SK-N-SH (cell line): Measurements from ENCODE around the gene PLEKHG1. TPM values are rescaled to one million over a fixed set of nuclear protein-coding genes. Genes with fewer than 3 reads are reported as not detected.

Experiments used
- CTCF ChIA-PET: fragments of 300-600, 350-600 bp; formaldehyde crosslinking; extraction: SDS; loops from one replicate; lab custom pipeline; 2021; lab: Yijun Ruan, JAX
- POLR2A ChIA-PET: fragments of 350-600 bp; sonication (Branson Sonifier 250); formaldehyde crosslinking; extraction: SDS; loops from one replicate; lab custom pipeline; 2020; ENCODE audit warnings: antibody characterized with exemption, inconsistent platforms; lab: Yijun Ruan, JAX
- DNase-seq: peaks from one replicate; pipeline ENCODE4 v3.0.0; 2012
- H2AFZ ChIP-seq: fragments of 200-600 bp; sonication (generic); 2 replicates; pipeline ENCODE4 v1.8.1; 2016; ENCODE audit warnings: antibody characterized with exemption, mild to moderate bottlenecking, low read depth
- H3F3A ChIP-seq: fragments of 200-600 bp; sonication (generic); replicated peaks from 2 replicates; pipeline ENCODE3; 2016; ENCODE audit warnings: antibody characterized with exemption, mild to moderate bottlenecking; ENCODE audit not compliant: insufficient read depth
- H3K27ac ChIP-seq, 2 experiments: fragments of 200-500 bp in 1 of 2; fragments of 200-600 bp in 1 of 2; sonication (Bioruptor generic) in 1 of 2; sonication (generic), shearing (Covaris generic) in 1 of 2; 2 replicates each; pipeline versions ENCODE4 v1.5.1 to v1.6.1; 2014 to 2016; ENCODE audit warnings: low read depth in 2 of 2, inconsistent platforms in 1 of 2, low read length in 1 of 2, mild to moderate bottlenecking in 1 of 2, mixed read lengths in 1 of 2
- H3K27me3 ChIP-seq: fragments of 200-600 bp; sonication (generic), shearing (Covaris generic); 2 replicates; pipeline ENCODE4 v1.6.1; 2016; ENCODE audit warnings: mixed run types; ENCODE audit not compliant: insufficient read depth
- H3K36me3 ChIP-seq, 2 experiments: fragments of 200-500 bp in 1 of 2; fragments of 200-600 bp in 1 of 2; sonication (Bioruptor generic) in 1 of 2; sonication (generic) in 1 of 2; replicated peaks in 1 of 2; 2 replicates each; pipeline versions ENCODE3 to v1.5.1; 2014 to 2016; ENCODE audit warnings: low read length in 1 of 2, mild to moderate bottlenecking in 1 of 2; ENCODE audit not compliant: insufficient read depth in 2 of 2, control insufficient read depth in 1 of 2
- H3K4me1 ChIP-seq, 2 experiments: fragments of 200-500 bp in 1 of 2; fragments of 200-600 bp in 1 of 2; sonication (Bioruptor generic) in 1 of 2; sonication (generic), shearing (Covaris generic) in 1 of 2; 2 replicates each; pipeline versions ENCODE4 v1.5.1 to v1.6.1; 2014 to 2016; ENCODE audit warnings: low read depth in 1 of 2, low read length in 1 of 2, mixed run types in 1 of 2; ENCODE audit not compliant: insufficient read depth in 2 of 2, control insufficient read depth in 1 of 2
- H3K4me2 ChIP-seq: fragments of 200-600 bp; sonication (generic), shearing (Covaris generic); 2 replicates; pipeline ENCODE4 v1.6.1; 2017; ENCODE audit warnings: mixed run types
- H3K4me3 ChIP-seq, 2 experiments: fragments of 200-500 bp in 1 of 2; fragments of 200-600 bp in 1 of 2; sonication (Bioruptor generic) in 1 of 2; sonication (generic), shearing (Covaris generic) in 1 of 2; 2 replicates each; pipeline versions ENCODE4 v1.5.1 to v1.8.1; 2014 to 2016; ENCODE audit warnings: low read depth in 2 of 2, inconsistent platforms in 1 of 2, low read length in 1 of 2, mild to moderate bottlenecking in 1 of 2, mixed read lengths in 1 of 2, moderate library complexity in 1 of 2
- H3K79me2 ChIP-seq: fragments of 200-600 bp; sonication (generic); 2 replicates; pipeline ENCODE4 v1.8.1; 2017; ENCODE audit warnings: mild to moderate bottlenecking; ENCODE audit not compliant: insufficient read depth
- H3K9ac ChIP-seq: fragments of 200-600 bp; sonication (generic); 2 replicates; pipeline ENCODE4 v1.6.1; 2017; ENCODE audit warnings: mixed run types
- H3K9me2 ChIP-seq: fragments of 200-600 bp; sonication (generic); 2 replicates; pipeline ENCODE4 v1.6.1; 2017; ENCODE audit warnings: mixed run types
- H3K9me3 ChIP-seq: fragments of 200-600 bp; sonication (generic); 2 replicates; pipeline ENCODE4 v1.6.1; 2017; ENCODE audit warnings: mixed run types, mild to moderate bottlenecking, moderate library complexity
- H4K20me1 ChIP-seq: fragments of 200-600 bp; sonication (generic); 2 replicates; pipeline ENCODE4 v1.6.1; 2017; ENCODE audit warnings: mild to moderate bottlenecking, mixed run types; ENCODE audit not compliant: insufficient read depth
- CHD2 ChIP-seq: fragments of 150-350 bp; IDR thresholded peaks from 2 replicates; pipeline ENCODE4 v1.6.1; 2018; ENCODE audit warnings: low read length; ENCODE audit not compliant: partially characterized antibody
- ELF1 ChIP-seq: IDR thresholded peaks from 2 replicates; pipeline ENCODE4 v1.4.0; 2012
- EZH2phosphoT487 ChIP-seq: fragments of 200-600 bp; sonication (generic); IDR thresholded peaks from 2 replicates; pipeline ENCODE4 v1.6.1; 2017; ENCODE audit warnings: low read depth, mixed run types, mild to moderate bottlenecking, antibody characterized with exemption, moderate library complexity, borderline replicate concordance
- FOSL2 ChIP-seq: IDR thresholded peaks from 2 replicates; pipeline ENCODE4 v1.4.0; 2012; ENCODE audit warnings: low read depth, mild to moderate bottlenecking, moderate library complexity, borderline replicate concordance
- GABPA ChIP-seq: IDR thresholded peaks from 2 replicates; pipeline ENCODE4 v1.4.0; 2012; ENCODE audit warnings: low read depth, mild to moderate bottlenecking
- JUND ChIP-seq: IDR thresholded peaks from 2 replicates; pipeline ENCODE4 v1.4.0; 2012
- MEF2A ChIP-seq: IDR thresholded peaks from 2 replicates; pipeline ENCODE4 v1.4.0; 2012; ENCODE audit warnings: low read depth, borderline replicate concordance
- MXI1 ChIP-seq: IDR thresholded peaks from 2 replicates; pipeline ENCODE4 v1.6.1; 2012; ENCODE audit warnings: mild to moderate bottlenecking, low read depth, low read length, improper control_type of control experiment
- NRF1 ChIP-seq: IDR thresholded peaks from 2 replicates; pipeline ENCODE4 v1.6.1; 2012; ENCODE audit warnings: low read depth, mild to moderate bottlenecking, low read length
- POLR2AphosphoS5 ChIP-seq: IDR thresholded peaks from 2 replicates; pipeline ENCODE4 v1.6.1; 2012; ENCODE audit warnings: low read depth, low read length
- SIN3A ChIP-seq: IDR thresholded peaks from 2 replicates; pipeline ENCODE4 v1.6.1; 2012; ENCODE audit warnings: low read depth, mild to moderate bottlenecking, low read length, moderate library complexity, borderline replicate concordance
- TAF1 ChIP-seq: IDR thresholded peaks from 2 replicates; pipeline ENCODE4 v1.6.1; 2012; ENCODE audit warnings: low read depth, mild to moderate bottlenecking, low read length, moderate library complexity, borderline replicate concordance
- TCF12 ChIP-seq: IDR thresholded peaks from 2 replicates; pipeline ENCODE4 v1.4.0; 2012
- TEAD4 ChIP-seq: IDR thresholded peaks from 2 replicates; pipeline ENCODE4 v1.4.0; 2012; ENCODE audit warnings: mild to moderate bottlenecking, borderline replicate concordance; ENCODE audit not compliant: insufficient read depth
- YY1 ChIP-seq: IDR thresholded peaks from 2 replicates; pipeline ENCODE4 v1.4.0; 2012; ENCODE audit warnings: low read depth, mild to moderate bottlenecking
- WGBS: methylation state at CpG from one replicate; pipeline ENCODE4 v1.1.6; 2017; ENCODE audit warnings: low lambda C conversion rate; 5-methylcytosine and 5-hydroxymethylcytosine counted together
- polyA plus RNA-seq, 3 experiments: library from polyadenylated mRNA; depleted of rRNA; stranded (reverse); fragments of >200 nt; gene quantifications; 2 replicates each; pipeline ENCODE4 v1.2.3, GENCODE V29; 2012
- TF ChIP-seq, protein P1 (sequence below): IDR thresholded peaks from 2 replicates; pipeline ENCODE4 v1.4.0; 2012; ENCODE audit warnings: low read depth, borderline replicate concordance
- TF ChIP-seq, protein P2 (sequence below): IDR thresholded peaks from 2 replicates; pipeline ENCODE4 v1.6.1; 2012; ENCODE audit warnings: mild to moderate bottlenecking, low read depth, low read length, moderate library complexity
- TF ChIP-seq, protein P3 (sequence below): IDR thresholded peaks from 2 replicates; pipeline ENCODE4 v1.4.0; 2012; ENCODE audit warnings: low read depth
- TF ChIP-seq, protein P4 (sequence below): fragments of 150-350 bp; IDR thresholded peaks from 2 replicates; pipeline ENCODE4 v1.6.1; 2017; ENCODE audit warnings: antibody characterized with exemption, low read length, low read depth, borderline replicate concordance
- TF ChIP-seq, protein P5 (sequence below): IDR thresholded peaks from 2 replicates; pipeline ENCODE4 v1.4.0; 2012; ENCODE audit warnings: low read depth, borderline replicate concordance

Gene PLEKHG1
- polyA plus RNA-seq, 1 of the 3 experiments (the other 2 are of a cell fraction): 0.02 TPM

DNA sequence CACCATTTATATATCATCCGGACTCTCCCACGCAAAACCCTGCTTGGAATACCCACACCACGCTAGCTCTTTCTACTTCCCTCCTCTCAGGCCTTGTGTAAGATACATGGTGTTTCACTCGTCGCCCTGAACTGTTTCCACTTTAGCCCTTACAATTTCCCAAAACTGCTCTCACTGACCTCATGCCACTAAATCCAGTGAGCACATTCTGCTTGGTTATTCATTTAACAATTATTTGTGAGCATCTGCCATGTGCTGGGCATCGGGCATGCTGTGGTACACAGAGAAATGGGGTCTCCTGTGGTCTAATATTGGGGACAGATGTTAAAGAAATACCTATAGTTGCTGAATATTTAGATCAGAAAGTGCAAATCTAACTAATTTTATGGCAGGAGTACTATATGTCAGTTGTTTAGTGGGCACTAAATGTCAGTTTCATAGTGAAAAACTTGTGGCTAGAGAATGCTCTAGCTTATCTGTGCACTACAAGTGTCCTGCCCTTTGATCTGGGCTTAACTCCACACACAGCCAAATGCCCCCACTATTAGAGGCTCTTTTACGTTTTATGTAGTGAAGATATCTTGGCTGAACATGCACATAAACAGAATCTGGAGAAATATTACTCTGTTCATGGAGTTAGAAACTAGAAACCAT lies 41.0 kb downstream of the PLEKHG1 start:
- no peaks in the 10 kb centered on the region for H3K36me3 ChIP-seq
- no peak overlapping the region for H3K4me2 ChIP-seq
- H3K27me3 ChIP-seq: no peaks in the 10 kb centered on the region
- no peak for TF ChIP-seq TEAD4
- TF ChIP-seq TCF12: no peak
- no peak for TF ChIP-seq GABPA
- no peak for TF ChIP-seq CHD2
- no peak for TF ChIP-seq TAF1
- no peak for TF ChIP-seq JUND
- TF ChIP-seq FOSL2: no peak
- TF ChIP-seq, protein P1, sequence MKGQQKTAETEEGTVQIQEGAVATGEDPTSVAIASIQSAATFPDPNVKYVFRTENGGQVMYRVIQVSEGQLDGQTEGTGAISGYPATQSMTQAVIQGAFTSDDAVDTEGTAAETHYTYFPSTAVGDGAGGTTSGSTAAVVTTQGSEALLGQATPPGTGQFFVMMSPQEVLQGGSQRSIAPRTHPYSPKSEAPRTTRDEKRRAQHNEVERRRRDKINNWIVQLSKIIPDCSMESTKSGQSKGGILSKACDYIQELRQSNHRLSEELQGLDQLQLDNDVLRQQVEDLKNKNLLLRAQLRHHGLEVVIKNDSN: no peak
- no peaks in the 10 kb centered on the region for H3K79me2 ChIP-seq
- no peaks in the 10 kb centered on the region for H4K20me1 ChIP-seq
- H3K27ac ChIP-seq: no peak overlapping the region
- no peaks in the 10 kb centered on the region for H3K9me3 ChIP-seq
- DNase-seq: no peak
- ChIA-PET CTCF (no interaction called here), POLR2A (no interaction called here)
- no peaks in the 10 kb centered on the region for H3K4me1 ChIP-seq
- no peaks in the 10 kb centered on the region for H3F3A ChIP-seq
- 41% methylated on average over 7 of the region's 7 CpGs for WGBS
- no peak overlapping the region for H3K9ac ChIP-seq
- H3K9me2 ChIP-seq: no peaks in the 10 kb centered on the region
- H3K4me3 ChIP-seq: no peak overlapping the region
- H2AFZ ChIP-seq: no peak overlapping the region

DNA sequence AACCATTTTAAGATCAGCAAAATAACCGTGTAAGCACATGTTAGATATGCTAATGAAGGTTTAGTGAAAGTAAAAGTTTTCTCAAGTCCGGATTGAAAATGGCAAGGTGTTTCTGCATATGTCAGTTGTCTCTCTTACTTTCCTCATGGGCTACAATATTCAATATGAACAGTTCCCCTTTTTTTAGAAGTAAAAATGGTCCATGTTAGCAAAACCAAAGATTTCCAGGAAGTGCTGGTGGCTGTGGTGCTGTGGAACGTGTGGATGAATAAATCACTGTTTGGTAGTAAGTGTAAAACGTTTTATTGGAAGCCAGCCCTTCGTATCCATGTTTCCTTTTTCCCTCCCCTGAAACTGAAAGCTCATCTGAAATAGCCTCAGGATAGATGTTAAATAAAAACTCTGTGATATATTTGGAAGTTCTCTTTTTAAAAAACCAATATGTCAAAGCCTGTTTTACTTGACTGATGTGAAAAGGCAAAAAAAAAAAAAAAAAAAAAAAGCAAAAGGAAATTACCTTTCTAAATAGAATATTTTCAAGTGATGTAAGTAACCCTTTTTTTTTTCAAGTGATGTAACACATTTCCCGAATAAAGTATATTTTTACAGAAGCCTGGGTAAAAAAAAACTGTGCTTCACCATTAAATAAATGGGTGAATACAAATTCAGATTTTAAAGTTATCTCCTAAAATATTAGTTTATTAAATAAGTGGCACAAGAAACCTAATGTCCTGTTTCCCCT lies 41.9 kb downstream of the PLEKHG1 start:
- no peak overlapping the region for H3K4me3 ChIP-seq
- no peak overlapping the region for H2AFZ ChIP-seq
- H3K27me3 ChIP-seq: no peaks in the 10 kb centered on the region
- TF ChIP-seq NRF1: no peak
- TF ChIP-seq, protein P2, sequence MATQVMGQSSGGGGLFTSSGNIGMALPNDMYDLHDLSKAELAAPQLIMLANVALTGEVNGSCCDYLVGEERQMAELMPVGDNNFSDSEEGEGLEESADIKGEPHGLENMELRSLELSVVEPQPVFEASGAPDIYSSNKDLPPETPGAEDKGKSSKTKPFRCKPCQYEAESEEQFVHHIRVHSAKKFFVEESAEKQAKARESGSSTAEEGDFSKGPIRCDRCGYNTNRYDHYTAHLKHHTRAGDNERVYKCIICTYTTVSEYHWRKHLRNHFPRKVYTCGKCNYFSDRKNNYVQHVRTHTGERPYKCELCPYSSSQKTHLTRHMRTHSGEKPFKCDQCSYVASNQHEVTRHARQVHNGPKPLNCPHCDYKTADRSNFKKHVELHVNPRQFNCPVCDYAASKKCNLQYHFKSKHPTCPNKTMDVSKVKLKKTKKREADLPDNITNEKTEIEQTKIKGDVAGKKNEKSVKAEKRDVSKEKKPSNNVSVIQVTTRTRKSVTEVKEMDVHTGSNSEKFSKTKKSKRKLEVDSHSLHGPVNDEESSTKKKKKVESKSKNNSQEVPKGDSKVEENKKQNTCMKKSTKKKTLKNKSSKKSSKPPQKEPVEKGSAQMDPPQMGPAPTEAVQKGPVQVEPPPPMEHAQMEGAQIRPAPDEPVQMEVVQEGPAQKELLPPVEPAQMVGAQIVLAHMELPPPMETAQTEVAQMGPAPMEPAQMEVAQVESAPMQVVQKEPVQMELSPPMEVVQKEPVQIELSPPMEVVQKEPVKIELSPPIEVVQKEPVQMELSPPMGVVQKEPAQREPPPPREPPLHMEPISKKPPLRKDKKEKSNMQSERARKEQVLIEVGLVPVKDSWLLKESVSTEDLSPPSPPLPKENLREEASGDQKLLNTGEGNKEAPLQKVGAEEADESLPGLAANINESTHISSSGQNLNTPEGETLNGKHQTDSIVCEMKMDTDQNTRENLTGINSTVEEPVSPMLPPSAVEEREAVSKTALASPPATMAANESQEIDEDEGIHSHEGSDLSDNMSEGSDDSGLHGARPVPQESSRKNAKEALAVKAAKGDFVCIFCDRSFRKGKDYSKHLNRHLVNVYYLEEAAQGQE: no peak
- TF ChIP-seq JUND: no peak
- no peak for TF ChIP-seq MXI1
- no peak for TF ChIP-seq YY1
- TF ChIP-seq SIN3A: no peak
- TF ChIP-seq TCF12: no peak
- no peak for TF ChIP-seq GABPA
- TF ChIP-seq MEF2A: no peak
- no peak for TF ChIP-seq ELF1
- TF ChIP-seq, protein P3, sequence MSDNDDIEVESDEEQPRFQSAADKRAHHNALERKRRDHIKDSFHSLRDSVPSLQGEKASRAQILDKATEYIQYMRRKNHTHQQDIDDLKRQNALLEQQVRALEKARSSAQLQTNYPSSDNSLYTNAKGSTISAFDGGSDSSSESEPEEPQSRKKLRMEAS: no peak
- no peak for TF ChIP-seq EZH2phosphoT487
- no peak for TF ChIP-seq POLR2AphosphoS5
- TF ChIP-seq, protein P4, sequence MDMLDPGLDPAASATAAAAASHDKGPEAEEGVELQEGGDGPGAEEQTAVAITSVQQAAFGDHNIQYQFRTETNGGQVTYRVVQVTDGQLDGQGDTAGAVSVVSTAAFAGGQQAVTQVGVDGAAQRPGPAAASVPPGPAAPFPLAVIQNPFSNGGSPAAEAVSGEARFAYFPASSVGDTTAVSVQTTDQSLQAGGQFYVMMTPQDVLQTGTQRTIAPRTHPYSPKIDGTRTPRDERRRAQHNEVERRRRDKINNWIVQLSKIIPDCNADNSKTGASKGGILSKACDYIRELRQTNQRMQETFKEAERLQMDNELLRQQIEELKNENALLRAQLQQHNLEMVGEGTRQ: no peak
- TF ChIP-seq, protein P5, sequence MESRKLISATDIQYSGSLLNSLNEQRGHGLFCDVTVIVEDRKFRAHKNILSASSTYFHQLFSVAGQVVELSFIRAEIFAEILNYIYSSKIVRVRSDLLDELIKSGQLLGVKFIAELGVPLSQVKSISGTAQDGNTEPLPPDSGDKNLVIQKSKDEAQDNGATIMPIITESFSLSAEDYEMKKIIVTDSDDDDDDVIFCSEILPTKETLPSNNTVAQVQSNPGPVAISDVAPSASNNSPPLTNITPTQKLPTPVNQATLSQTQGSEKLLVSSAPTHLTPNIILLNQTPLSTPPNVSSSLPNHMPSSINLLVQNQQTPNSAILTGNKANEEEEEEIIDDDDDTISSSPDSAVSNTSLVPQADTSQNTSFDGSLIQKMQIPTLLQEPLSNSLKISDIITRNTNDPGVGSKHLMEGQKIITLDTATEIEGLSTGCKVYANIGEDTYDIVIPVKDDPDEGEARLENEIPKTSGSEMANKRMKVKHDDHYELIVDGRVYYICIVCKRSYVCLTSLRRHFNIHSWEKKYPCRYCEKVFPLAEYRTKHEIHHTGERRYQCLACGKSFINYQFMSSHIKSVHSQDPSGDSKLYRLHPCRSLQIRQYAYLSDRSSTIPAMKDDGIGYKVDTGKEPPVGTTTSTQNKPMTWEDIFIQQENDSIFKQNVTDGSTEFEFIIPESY: no peak
- TF ChIP-seq FOSL2: no peak

More for the DNA sequence above, 41.9 kb downstream of the PLEKHG1 start:
- H4K20me1 ChIP-seq: no peaks in the 10 kb centered on the region
- no peaks in the 10 kb centered on the region for H3K36me3 ChIP-seq
- POLR2A ChIA-PET: no interaction called here
- H3K27ac ChIP-seq: no peak overlapping the region
- no peak for DNase-seq
- no peak overlapping the region for H3K9ac ChIP-seq
- H3F3A ChIP-seq: no peaks in the 10 kb centered on the region
- no peaks in the 10 kb centered on the region for H3K9me2 ChIP-seq
- H3K4me1 ChIP-seq: no peaks in the 10 kb centered on the region
- H3K4me2 ChIP-seq: no peak overlapping the region
- 10% methylated on average over 6 of the region's 6 CpGs for WGBS
- no peaks in the 10 kb centered on the region for H3K9me3 ChIP-seq
- H3K79me2 ChIP-seq: no peaks in the 10 kb centered on the region
- CTCF ChIA-PET: no interaction called here
